Esophagus squamous epithelium (tissue), 4 donors: ENCODE results near the gene BRD3.
"Not testable (repeated sequence)": the region's sequence is repeated elsewhere in the genome, so short reads cannot be mapped to it uniquely, and the experiment has no call there.

ENCODE experiments used
- POLR2A ChIP-seq, 4 donors: fragments of 450-650 bp; IDR thresholded peaks; one replicate each; pipeline ENCODE4 v1.6.1; 2017; ENCODE audit warnings: antibody characterized with exemption in 4 of 4, mild to moderate bottlenecking in 4 of 4, moderate library complexity in 3 of 4
- TF ChIP-seq, protein P1 (sequence below), 6 experiments: fragments of 450-650 bp in 4 of 6; fragments of 200-600 bp in 2 of 6; sonication (generic) in 2 of 6; IDR thresholded peaks; one replicate each; pipeline ENCODE4 v1.5.1; 2016 to 2019; ENCODE audit warnings: antibody characterized with exemption in 6 of 6, mild to moderate bottlenecking in 4 of 6, moderate library complexity in 4 of 6

GRCh38 chr9:133988771-133989170, 79.1 kb downstream of the BRD3 start:
- not testable (repeated sequence) for TF ChIP-seq POLR2A (IDR thresholded peaks at IDR 0.05)
- TF ChIP-seq, protein P1, sequence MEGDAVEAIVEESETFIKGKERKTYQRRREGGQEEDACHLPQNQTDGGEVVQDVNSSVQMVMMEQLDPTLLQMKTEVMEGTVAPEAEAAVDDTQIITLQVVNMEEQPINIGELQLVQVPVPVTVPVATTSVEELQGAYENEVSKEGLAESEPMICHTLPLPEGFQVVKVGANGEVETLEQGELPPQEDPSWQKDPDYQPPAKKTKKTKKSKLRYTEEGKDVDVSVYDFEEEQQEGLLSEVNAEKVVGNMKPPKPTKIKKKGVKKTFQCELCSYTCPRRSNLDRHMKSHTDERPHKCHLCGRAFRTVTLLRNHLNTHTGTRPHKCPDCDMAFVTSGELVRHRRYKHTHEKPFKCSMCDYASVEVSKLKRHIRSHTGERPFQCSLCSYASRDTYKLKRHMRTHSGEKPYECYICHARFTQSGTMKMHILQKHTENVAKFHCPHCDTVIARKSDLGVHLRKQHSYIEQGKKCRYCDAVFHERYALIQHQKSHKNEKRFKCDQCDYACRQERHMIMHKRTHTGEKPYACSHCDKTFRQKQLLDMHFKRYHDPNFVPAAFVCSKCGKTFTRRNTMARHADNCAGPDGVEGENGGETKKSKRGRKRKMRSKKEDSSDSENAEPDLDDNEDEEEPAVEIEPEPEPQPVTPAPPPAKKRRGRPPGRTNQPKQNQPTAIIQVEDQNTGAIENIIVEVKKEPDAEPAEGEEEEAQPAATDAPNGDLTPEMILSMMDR (IDR thresholded peaks at IDR 0.05): not testable (repeated sequence)
